IMR-90 (cell line): ENCODE results near the gene KLF2. TPM values are rescaled to one million over a fixed set of nuclear protein-coding genes. Genes with fewer than 3 reads are reported as not detected.
A peak's percentile ranks its signal among the peaks of the same experiment; 100 is the strongest.

Experiments
- ATAC-seq: fragments of 200-7000 bp; cut with Tn5 transposase; 2 replicates; pipeline ENCODE4 v1.9.1; 2020; ENCODE audit warnings: low read depth, mild to moderate bottlenecking, moderate library complexity
- BruUV-seq: library from RNA; stranded (reverse); fragments of 400-500 nt; replicated peaks from 2 replicates; lab custom pipeline; 2021; lab: Mats Ljungman, UMichigan
- CTCF ChIA-PET: fragments of 300-600 bp; formaldehyde crosslinking; extraction: SDS; loops from one replicate; lab custom pipeline; 2021; ENCODE audit warnings: antibody characterized with exemption; lab: Yijun Ruan, JAX
- POLR2A ChIA-PET: fragments of 300-600 bp; sonication (Branson Sonifier 250); formaldehyde crosslinking; loops from one replicate; lab custom pipeline; 2022; ENCODE audit warnings: antibody characterized with exemption; ENCODE audit not compliant: unreplicated experiment; lab: Charles Lee
- DNase-seq: peaks from one replicate; pipeline ENCODE4 v3.0.0; 2013
- H2AFZ ChIP-seq: replicated peaks from 2 replicates; pipeline ENCODE3; 2013; ENCODE audit warnings: low read length, mild to moderate bottlenecking; ENCODE audit not compliant: poor library complexity
- H2AK5ac ChIP-seq: 2 replicates; pipeline ENCODE4 v1.6.1; 2013; ENCODE audit warnings: low read depth, low read length, inconsistent platforms
- H2AK9ac ChIP-seq: replicated peaks from 2 replicates; pipeline ENCODE3; 2013; ENCODE audit warnings: mild to moderate bottlenecking, low read depth, low read length, moderate library complexity; ENCODE audit not compliant: poor library complexity
- H2BK120ac ChIP-seq: 2 replicates; pipeline ENCODE4 v1.6.1; 2013; ENCODE audit warnings: low read depth, low read length, inconsistent platforms
- H2BK15ac ChIP-seq: 3 replicates; pipeline ENCODE4 v1.6.1; 2013; ENCODE audit warnings: low read depth, low read length, inconsistent platforms
- H2BK20ac ChIP-seq: 2 replicates; pipeline ENCODE4 v1.6.1; 2013; ENCODE audit warnings: low read depth, mild to moderate bottlenecking, inconsistent platforms, low read length, moderate library complexity
- H2BK5ac ChIP-seq: 2 replicates; pipeline ENCODE4 v1.6.1; 2013; ENCODE audit warnings: mild to moderate bottlenecking, low read depth, low read length, inconsistent platforms; ENCODE audit not compliant: poor library complexity, severe bottlenecking
- H3K14ac ChIP-seq: replicated peaks from 2 replicates; pipeline ENCODE4 v1.6.1; 2013; ENCODE audit warnings: low read depth, low read length, inconsistent platforms
- H3K18ac ChIP-seq: 2 replicates; pipeline ENCODE4 v1.6.1; 2013; ENCODE audit warnings: low read depth, low read length, control low read depth
- H3K23ac ChIP-seq: 2 replicates; pipeline ENCODE4 v1.6.1; 2013; ENCODE audit warnings: low read depth, low read length, inconsistent platforms
- H3K27ac ChIP-seq: 2 replicates; pipeline ENCODE4 v1.5.1; 2013; ENCODE audit warnings: mild to moderate bottlenecking, control low read depth, low read length; ENCODE audit not compliant: insufficient read depth
- H3K27me3 ChIP-seq: 2 replicates; pipeline ENCODE4 v1.6.1; 2013; ENCODE audit warnings: low read length; ENCODE audit not compliant: control insufficient read depth, insufficient read depth
- H3K36me3 ChIP-seq: 2 replicates; pipeline ENCODE4 v1.6.1; 2013; ENCODE audit warnings: low read length, mixed read lengths; ENCODE audit not compliant: control insufficient read depth, insufficient read depth
- H3K4ac ChIP-seq: 2 replicates; pipeline ENCODE4 v1.6.1; 2013; ENCODE audit warnings: low read depth, low read length, inconsistent platforms
- H3K4me1 ChIP-seq: 2 replicates; pipeline ENCODE4 v1.6.1; 2013; ENCODE audit warnings: low read length, mixed read lengths; ENCODE audit not compliant: control insufficient read depth, insufficient read depth
- H3K4me2 ChIP-seq: 2 replicates; pipeline ENCODE4 v1.6.1; 2013; ENCODE audit warnings: low read depth, mild to moderate bottlenecking, control low read depth, low read length, moderate library complexity
- H3K4me3 ChIP-seq: 2 replicates; pipeline ENCODE4 v1.5.1; 2013; ENCODE audit warnings: low read depth, mild to moderate bottlenecking, control low read depth, low read length, moderate library complexity; ENCODE audit not compliant: insufficient read depth
- H3K56ac ChIP-seq: 2 replicates; pipeline ENCODE4 v1.6.1; 2013; ENCODE audit warnings: low read length, inconsistent platforms; ENCODE audit not compliant: insufficient read depth; ENCODE audit errors: extremely low read depth
- H3K79me1 ChIP-seq, 2 experiments: 2 replicates each; pipeline ENCODE4 v1.6.1; 2013; ENCODE audit warnings: low read length in 2 of 2, inconsistent platforms in 1 of 2, low read depth in 1 of 2
- H3K9ac ChIP-seq: 2 replicates; pipeline ENCODE4 v1.6.1; 2013; ENCODE audit warnings: low read depth, low read length, control low read depth
- H3K9me1 ChIP-seq: 2 replicates; pipeline ENCODE4 v1.6.1; 2013; ENCODE audit warnings: low read length, inconsistent platforms; ENCODE audit not compliant: insufficient read depth
- H3K9me3 ChIP-seq: 2 replicates; pipeline ENCODE4 v1.6.1; 2013; ENCODE audit warnings: low read length; ENCODE audit not compliant: control insufficient read depth, insufficient read depth
- H4K20me1 ChIP-seq: 2 replicates; pipeline ENCODE4 v1.6.1; 2013; ENCODE audit warnings: low read length, inconsistent platforms; ENCODE audit not compliant: insufficient read depth
- H4K5ac ChIP-seq: 2 replicates; pipeline ENCODE4 v1.6.1; 2013; ENCODE audit warnings: mild to moderate bottlenecking, low read depth, low read length, control low read depth
- H4K8ac ChIP-seq, 2 experiments: 2 replicates each; pipeline ENCODE4 v1.6.1; 2013; ENCODE audit warnings: low read depth in 2 of 2, low read length in 2 of 2, control low read depth in 1 of 2, inconsistent platforms in 1 of 2
- H4K91ac ChIP-seq: 2 replicates; pipeline ENCODE4 v1.6.1; 2013; ENCODE audit warnings: low read depth, low read length, inconsistent platforms; ENCODE audit not compliant: insufficient read depth
- BHLHE40 ChIP-seq: fragments of 150-350 bp; IDR thresholded peaks from 2 replicates; pipeline ENCODE4 v1.6.1; 2016; ENCODE audit warnings: mild to moderate bottlenecking, low read depth, low read length
- FOS ChIP-seq: fragments of 150-350 bp; IDR thresholded peaks from 2 replicates; pipeline ENCODE4 v1.6.1; 2016; ENCODE audit warnings: low read depth, low read length
- MAFK ChIP-seq: IDR thresholded peaks from 2 replicates; pipeline ENCODE4 v1.6.1; 2012; ENCODE audit warnings: low read depth, low read length, improper control_type of control experiment
- MAZ ChIP-seq: IDR thresholded peaks from 2 replicates; pipeline ENCODE4 v1.6.1; 2012; ENCODE audit warnings: low read depth, mild to moderate bottlenecking, low read length, improper control_type of control experiment, moderate library complexity, borderline replicate concordance
- POLR2A ChIP-seq: IDR thresholded peaks from 2 replicates; pipeline ENCODE4 v1.6.1; 2012; ENCODE audit warnings: mild to moderate bottlenecking, low read depth, low read length
- WGBS, 2 experiments: methylation state at CpG; one replicate each; pipeline versions ENCODE4 v1.1.5 to v1.1.7; 2013; ENCODE audit warnings: missing lambda C conversion rate in 2 of 2; ENCODE audit not compliant: insufficient read length in 1 of 2; ENCODE audit errors: extremely low coverage in 2 of 2; 5-methylcytosine and 5-hydroxymethylcytosine counted together
- dilution Hi-C: fragments of 300-500 bp; cut with HindIII; formaldehyde crosslinking; loops from one replicate; pipeline ENCODE4 v1.14.3; 2018; ENCODE audit warnings: low sequenced_read_pairs; ENCODE audit not compliant: unreplicated experiment
- in situ Hi-C: fragments of 300-500 bp; cut with MboI; formaldehyde crosslinking; loops from 3 replicates; pipeline ENCODE4 v1.14.3; 2019; ENCODE audit warnings: low sequenced_read_pairs, inconsistent platforms, mixed read lengths
- intact Hi-C: fragments of 100-400 bp; cut with micrococcal nuclease; formaldehyde crosslinking; loops from 2 replicates; pipeline ENCODE4 v1.10.0; 2022
- polyA plus RNA-seq, 3 experiments: library from polyadenylated mRNA; depleted of rRNA; stranded (reverse); fragments of >200 nt; gene quantifications; 2 replicates each; pipeline ENCODE4 v1.2.3, GENCODE V29; 2012; ENCODE audit warnings: low replicate concordance in 1 of 3
- total RNA-seq: library from RNA; depleted of rRNA; stranded (reverse); fragments of >200 nt; gene quantifications from 2 replicates; pipeline ENCODE4 v1.2.3, GENCODE V29; 2012

Gene KLF2
- total and polyA plus RNA-seq, 2 of the 4 experiments (the other 2 are of a cell fraction) = 1.1 to 34.4 TPM

DNA sequence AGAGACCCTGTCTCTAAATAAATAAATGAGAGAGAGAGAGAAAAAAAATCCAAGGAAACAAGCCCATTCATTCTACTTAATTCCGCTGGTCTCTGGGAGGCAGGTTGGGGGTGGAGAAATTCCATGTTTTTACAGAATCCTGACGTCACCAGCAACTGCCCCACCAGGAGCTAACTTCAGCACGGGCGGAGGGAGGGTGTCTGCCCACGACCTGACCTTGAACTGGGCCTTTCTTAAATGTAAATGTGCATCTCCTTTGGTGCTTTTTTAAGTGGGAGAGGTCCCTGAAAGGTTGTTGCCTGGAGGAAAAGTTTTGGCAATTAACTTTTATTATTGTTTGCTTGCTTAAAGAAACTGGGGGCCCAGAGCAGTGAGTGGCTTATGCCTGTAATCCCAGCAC lies 15.5 kb downstream of the KLF2 start:
- no TSS peak for BruUV-seq
- H2AFZ ChIP-seq = peak overlapping the region; percentile 64
- peak overlapping the region; percentile 68 for H3K14ac ChIP-seq
- H3K4me2 ChIP-seq = no peak overlapping the region
- in situ Hi-C loops = no loop called here
- 0 out of 2 replicates have a peak overlapping the region, but pooled peaks have one; percentile 42 for H3K23ac ChIP-seq
- H3K4ac ChIP-seq = peak overlapping the region; percentile 77
- no peaks in the 10 kb centered on the region; a peak in 1 of 4 replicates for H3K79me1 ChIP-seq
- DNase-seq (peak; percentile 61), ATAC-seq (no peak)
- peak overlapping the region in 1 of 2 experiments; percentile 53; a peak in 2 of 4 replicates for H4K8ac ChIP-seq
- peak overlapping the region; percentile 93 for H2BK120ac ChIP-seq
- peak overlapping the region; percentile 74 for H4K91ac ChIP-seq
- peak overlapping the region; percentile 78 for H2BK20ac ChIP-seq
- no peaks in the 10 kb centered on the region for H3K36me3 ChIP-seq
- peaks cover 13% of the 10 kb centered on the region for H3K9me1 ChIP-seq
- H2BK5ac ChIP-seq = no peak overlapping the region
- intact Hi-C loops = no loop called here
- CTCF ChIA-PET = no interaction called here
- POLR2A ChIA-PET = interaction anchor here (1.1 kb wide), 1 partner anchor 16 kb away, joined by 4 read pairs; the partner anchor contains the start of gene KLF2
- no peak overlapping the region; the same call in 1 of the 2 replicates for H3K27ac ChIP-seq
- H4K5ac ChIP-seq = no peak overlapping the region
- H3K4me3 ChIP-seq = no peak overlapping the region
- peak overlapping the region; percentile 54 for H2AK5ac ChIP-seq
- H3K18ac ChIP-seq = 0 out of 2 replicates have a peak overlapping the region, but pooled peaks have one; percentile 5
- dilution Hi-C loops = no loop called here
- peaks cover 21% of the 10 kb centered on the region for H3K4me1 ChIP-seq
- WGBS, 2 experiments = 59% methylated on average over 3 of the region's 5 CpGs; no CpG with 5 or more reads in 1 of the 2 experiments
- H4K20me1 ChIP-seq = no peaks in the 10 kb centered on the region
- no peak overlapping the region for H3K56ac ChIP-seq
- H3K9ac ChIP-seq = no peak overlapping the region
- no peaks in the 10 kb centered on the region for H3K9me3 ChIP-seq
- H2BK15ac ChIP-seq = no peak overlapping the region; the same call in 2 of the 3 replicates
- TF ChIP-seq MAFK = no peak
- TF ChIP-seq BHLHE40 = peak; percentile 53; the same call in 1 of the 2 replicates
- TF ChIP-seq MAZ = no peak
- TF ChIP-seq POLR2A = no peak
- no peak for TF ChIP-seq FOS
- H3K27me3 ChIP-seq = no peaks in the 10 kb centered on the region
- H2AK9ac ChIP-seq = no peak overlapping the region
